ENCODE measurements around the gene NLRC5. TPM values are rescaled to one million over a fixed set of nuclear protein-coding genes. Genes with fewer than 3 reads are reported as not detected.
"Not testable (repeated sequence)": the region's sequence is repeated elsewhere in the genome, so short reads cannot be mapped to it uniquely, and the experiment has no call there.

Gene NLRC5
- polyA plus RNA-seq, 1 experiment = 19.2 TPM

DNA sequence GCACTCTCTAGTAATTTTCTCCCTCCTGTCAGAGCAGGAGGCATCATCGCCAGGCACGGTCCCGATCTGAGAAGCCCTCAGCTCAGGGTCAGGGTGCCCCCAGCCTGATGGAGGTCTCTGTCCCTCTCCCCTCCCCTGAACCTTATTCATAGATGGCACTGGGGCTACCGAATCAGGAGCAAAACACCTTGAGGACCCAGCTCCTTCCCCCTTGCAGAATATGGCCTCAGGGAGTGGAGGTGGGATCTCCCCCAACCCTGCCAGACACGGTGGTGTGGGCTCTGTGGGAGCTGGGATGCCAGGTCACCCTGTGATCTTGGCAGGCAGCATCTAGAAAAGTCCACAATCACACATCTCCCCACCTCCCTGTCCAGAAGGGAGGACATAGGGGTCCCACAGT, 105.6 kb downstream of the NLRC5 start:
- no peak overlapping the region for H3K4me3 ChIP-seq (ENCODE audit: low read depth, low read length)
- ChIA-PET POLR2A (no interaction called here), CTCF (interaction anchor here (1.3 kb wide), 1 partner anchor 11 kb away, joined by 3 read pairs; no protein-coding TSS in a partner anchor)
- no peaks in the 10 kb centered on the region for H3K27me3 ChIP-seq (ENCODE audit: control insufficient read depth, insufficient read depth, low read length)
- no peak for DNase-seq (ENCODE audit: low read depth)
- TF ChIP-seq, protein P1, sequence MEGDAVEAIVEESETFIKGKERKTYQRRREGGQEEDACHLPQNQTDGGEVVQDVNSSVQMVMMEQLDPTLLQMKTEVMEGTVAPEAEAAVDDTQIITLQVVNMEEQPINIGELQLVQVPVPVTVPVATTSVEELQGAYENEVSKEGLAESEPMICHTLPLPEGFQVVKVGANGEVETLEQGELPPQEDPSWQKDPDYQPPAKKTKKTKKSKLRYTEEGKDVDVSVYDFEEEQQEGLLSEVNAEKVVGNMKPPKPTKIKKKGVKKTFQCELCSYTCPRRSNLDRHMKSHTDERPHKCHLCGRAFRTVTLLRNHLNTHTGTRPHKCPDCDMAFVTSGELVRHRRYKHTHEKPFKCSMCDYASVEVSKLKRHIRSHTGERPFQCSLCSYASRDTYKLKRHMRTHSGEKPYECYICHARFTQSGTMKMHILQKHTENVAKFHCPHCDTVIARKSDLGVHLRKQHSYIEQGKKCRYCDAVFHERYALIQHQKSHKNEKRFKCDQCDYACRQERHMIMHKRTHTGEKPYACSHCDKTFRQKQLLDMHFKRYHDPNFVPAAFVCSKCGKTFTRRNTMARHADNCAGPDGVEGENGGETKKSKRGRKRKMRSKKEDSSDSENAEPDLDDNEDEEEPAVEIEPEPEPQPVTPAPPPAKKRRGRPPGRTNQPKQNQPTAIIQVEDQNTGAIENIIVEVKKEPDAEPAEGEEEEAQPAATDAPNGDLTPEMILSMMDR (IDR thresholded peaks at IDR 0.05; ENCODE audit: insufficient read depth, low read depth, low read length) = no peak
- H3K36me3 ChIP-seq (ENCODE audit: control insufficient read depth, insufficient read depth, low read length) = no peaks in the 10 kb centered on the region

DNA sequence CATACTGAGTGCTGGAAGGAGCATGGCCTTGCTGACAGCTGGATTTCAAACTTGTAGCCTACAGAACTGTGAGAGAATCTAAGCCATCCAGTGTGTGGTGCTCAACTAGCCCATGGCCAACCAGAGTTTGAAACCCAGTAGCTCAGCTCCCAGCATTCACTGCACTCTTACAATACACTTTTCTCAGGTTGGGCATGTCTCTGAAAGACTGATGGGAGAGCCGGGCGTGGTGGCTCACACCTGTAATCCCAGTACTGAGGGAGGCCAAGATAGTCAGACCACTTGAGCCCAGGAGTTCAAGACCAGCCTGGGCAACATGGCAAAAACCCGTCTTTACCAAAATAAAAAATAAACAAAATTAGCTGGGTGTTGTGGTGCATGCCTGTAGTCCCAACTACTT, 106.8 kb downstream of the NLRC5 start:
- H3K27me3 ChIP-seq (ENCODE audit: control insufficient read depth, insufficient read depth, low read length) = no peaks in the 10 kb centered on the region
- no peak overlapping the region for H3K4me3 ChIP-seq (ENCODE audit: low read depth, low read length)
- CTCF ChIA-PET = interaction anchor here (0.6 to 1.5 kb wide), 4 partner anchors 10 to 150 kb away, joined by 3 to 6 read pairs (median 4); no protein-coding TSS in a partner anchor
- no peak for DNase-seq (ENCODE audit: low read depth)
- H3K36me3 ChIP-seq (ENCODE audit: control insufficient read depth, insufficient read depth, low read length) = no peaks in the 10 kb centered on the region
- TF ChIP-seq, protein P1 (IDR thresholded peaks at IDR 0.05; ENCODE audit: insufficient read depth, low read depth, low read length) = no peak
- POLR2A ChIA-PET = no interaction called here

DNA sequence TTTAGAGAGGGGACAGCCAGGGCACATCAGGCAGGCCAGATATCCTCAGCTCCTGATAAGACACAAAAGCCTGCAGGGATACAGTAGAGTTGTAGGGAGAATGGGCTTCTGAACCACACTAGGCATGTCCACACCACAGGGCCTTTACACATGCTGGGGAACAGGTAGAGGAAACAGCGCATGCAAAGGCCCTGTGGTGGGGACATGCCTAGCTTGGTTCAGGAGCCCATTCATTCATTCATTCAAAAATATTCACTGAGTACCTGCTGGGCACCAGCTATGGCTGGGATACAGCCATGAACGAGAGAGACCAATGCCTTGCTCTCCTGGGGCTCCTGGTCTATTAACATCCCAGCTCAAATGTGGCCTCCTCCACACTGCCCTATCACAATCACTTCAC, 107.4 kb downstream of the NLRC5 start:
- ChIA-PET CTCF (interaction anchor here (0.6 to 1.5 kb wide), 5 partner anchors 10 to 149 kb away, joined by 3 to 6 read pairs (median 4); no protein-coding TSS in a partner anchor), POLR2A (no interaction called here)
- DNase-seq (ENCODE audit: low read depth) = no peak
- Histone ChIP-seq H3K4me3 (ENCODE audit: low read depth, low read length) (no peak overlapping the region), H3K36me3 (ENCODE audit: control insufficient read depth, insufficient read depth, low read length) (no peaks in the 10 kb centered on the region), H3K27me3 (ENCODE audit: control insufficient read depth, insufficient read depth, low read length) (no peaks in the 10 kb centered on the region)
- TF ChIP-seq, protein P1 (IDR thresholded peaks at IDR 0.05; ENCODE audit: insufficient read depth, low read depth, low read length) = no peak

DNA sequence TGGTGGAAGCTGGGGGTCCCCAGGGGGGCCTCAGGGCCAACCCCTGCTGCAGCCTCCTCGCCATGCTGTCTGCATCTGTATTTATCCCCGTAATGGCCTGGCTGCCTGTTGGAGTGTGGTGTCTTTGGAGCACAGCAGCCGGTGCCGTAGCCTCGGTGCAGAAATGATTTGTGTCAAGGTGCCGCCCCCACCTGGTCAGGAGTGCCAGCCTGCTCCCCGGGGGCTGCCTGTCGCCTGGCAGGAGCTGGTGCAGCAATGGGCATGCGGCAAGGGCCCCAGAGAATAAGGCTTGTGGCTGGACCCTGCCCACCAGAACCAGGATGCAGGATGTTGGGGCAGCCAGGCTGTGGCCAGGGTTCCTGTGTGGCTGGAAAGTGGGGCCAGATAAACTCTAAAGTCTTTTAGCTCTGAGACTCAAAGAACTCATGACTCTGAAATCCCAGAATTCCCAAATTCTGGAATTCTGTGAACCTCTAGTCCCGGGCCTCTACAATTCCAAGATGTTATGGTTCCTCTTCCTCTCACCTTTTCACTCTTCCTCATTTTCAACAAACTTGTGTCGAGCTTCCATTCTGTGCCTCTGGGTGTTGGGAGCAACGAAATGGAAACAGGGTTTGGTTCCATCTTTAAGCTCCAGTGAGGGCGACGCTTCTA, 109.0 kb downstream of the NLRC5 start:
- TF ChIP-seq, protein P1 (IDR thresholded peaks at IDR 0.05; ENCODE audit: insufficient read depth, low read depth, low read length) = no peak
- ChIA-PET CTCF (no interaction called here), POLR2A (no interaction called here)
- no peak for DNase-seq (ENCODE audit: low read depth)
- H3K4me3 ChIP-seq (ENCODE audit: low read depth, low read length) = no peak overlapping the region
- H3K36me3 ChIP-seq (ENCODE audit: control insufficient read depth, insufficient read depth, low read length) = no peaks in the 10 kb centered on the region
- no peaks in the 10 kb centered on the region for H3K27me3 ChIP-seq (ENCODE audit: control insufficient read depth, insufficient read depth, low read length)

DNA sequence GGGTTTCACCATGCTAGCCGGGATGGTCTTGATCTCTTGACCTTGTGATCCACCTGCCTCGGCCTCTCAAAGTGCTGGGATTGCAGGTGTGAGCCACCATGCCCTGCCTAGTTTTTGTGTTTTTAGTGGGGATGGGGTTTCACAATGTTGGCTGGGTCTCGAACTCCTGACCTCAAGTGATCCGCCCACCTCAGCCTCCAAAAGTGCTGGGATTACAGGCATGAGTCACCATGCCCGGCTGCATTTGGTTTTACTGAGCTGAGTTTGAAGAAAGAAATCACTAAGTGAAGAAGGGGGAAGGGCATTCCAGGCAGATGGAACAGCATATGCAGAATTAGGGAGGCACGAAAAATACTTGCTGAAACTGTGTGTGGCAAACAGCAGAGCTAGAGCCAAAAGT, 110.6 kb downstream of the NLRC5 start:
- POLR2A ChIA-PET = not testable (repeated sequence)
- CTCF ChIA-PET = interaction anchor here (3.8 kb wide), 1 partner anchor 8 kb away, joined by 15 read pairs; the partner anchor contains the start of gene CPNE2
- peak; percentile 17 for DNase-seq (ENCODE audit: low read depth)

DNA sequence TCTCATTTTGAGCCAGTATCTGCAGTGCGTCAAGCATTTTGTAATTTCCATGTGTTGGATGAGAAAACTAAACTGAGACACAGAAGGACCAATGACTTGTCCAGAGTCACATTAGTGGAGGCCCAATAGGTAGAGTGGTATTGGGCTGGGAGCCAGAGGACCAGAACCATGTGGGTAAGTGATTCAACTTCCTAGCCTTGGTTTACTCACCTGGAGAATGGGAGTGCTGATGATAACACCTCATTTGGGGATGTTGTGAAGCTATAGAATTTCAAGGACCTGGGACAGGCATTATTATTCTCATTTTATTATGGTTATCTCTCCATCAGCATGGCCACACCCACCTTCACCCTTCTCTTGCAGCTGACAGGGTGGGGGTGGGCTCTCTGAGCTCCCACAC, 111.1 kb downstream of the NLRC5 start:
- CTCF ChIA-PET = interaction anchor here (3.8 kb wide), 1 partner anchor 8 kb away, joined by 15 read pairs; the partner anchor contains the start of gene CPNE2

More for the DNA sequence above, 110.6 kb downstream of the NLRC5 start:
- H3K36me3 ChIP-seq (ENCODE audit: control insufficient read depth, insufficient read depth, low read length); H3K27me3 ChIP-seq (ENCODE audit: control insufficient read depth, insufficient read depth, low read length); H3K4me3 ChIP-seq (ENCODE audit: low read depth, low read length): not testable (repeated sequence)

More for the DNA sequence above, 111.1 kb downstream of the NLRC5 start:
- Histone ChIP-seq H3K27me3 (ENCODE audit: control insufficient read depth, insufficient read depth, low read length) (no peaks in the 10 kb centered on the region), H3K36me3 (ENCODE audit: control insufficient read depth, insufficient read depth, low read length) (no peaks in the 10 kb centered on the region), H3K4me3 (ENCODE audit: low read depth, low read length) (no peak overlapping the region)
- TF ChIP-seq, protein P1 (IDR thresholded peaks at IDR 0.05; ENCODE audit: insufficient read depth, low read depth, low read length) = no peak
- DNase-seq (ENCODE audit: low read depth) = no peak
- POLR2A ChIA-PET = no interaction called here

All from BJ (cell line).